Lower lobe of right lung (tissue), 2 donors: ENCODE measurements around the gene MATR3. TPM values are rescaled to one million over a fixed set of nuclear protein-coding genes. Genes with fewer than 3 reads are reported as not detected.
A peak's percentile ranks its signal among the peaks of the same experiment; 100 is the strongest.

ENCODE experiments used
- ATAC-seq, 2 donors: fragments of 200-7000 bp; cut with Tn5 transposase; one replicate each; pipeline ENCODE4 v1.9.1; 2020 to 2022; ENCODE audit warnings: mild to moderate bottlenecking in 2 of 2, moderate library complexity in 2 of 2
- DNase-seq: peaks from one replicate; pipeline ENCODE4 v3.0.0-alpha.2; 2020
- H3K27ac ChIP-seq: fragments of 200-600 bp; one replicate; pipeline ENCODE4 v1.8.0; 2022
- H3K27me3 ChIP-seq: fragments of 200-600 bp; one replicate; pipeline ENCODE4 v1.8.0; 2022; ENCODE audit warnings: low read depth
- H3K36me3 ChIP-seq: fragments of 200-600 bp; one replicate; pipeline ENCODE4 v1.8.0; 2022; ENCODE audit warnings: mild to moderate bottlenecking
- H3K4me1 ChIP-seq: fragments of 200-600 bp; one replicate; pipeline ENCODE4 v1.8.0; 2022
- H3K4me3 ChIP-seq: fragments of 200-600 bp; one replicate; pipeline ENCODE4 v1.8.0; 2022; ENCODE audit warnings: mild to moderate bottlenecking
- H3K9me3 ChIP-seq: fragments of 200-600 bp; one replicate; pipeline ENCODE4 v1.8.0; 2022
- CTCF ChIP-seq: fragments of 200-600 bp; IDR thresholded peaks from one replicate; pipeline ENCODE4 v1.8.0; 2022; ENCODE audit warnings: antibody characterized with exemption, mild to moderate bottlenecking
- intact Hi-C: fragments of 100-400 bp; cut with DNase I; formaldehyde crosslinking; loops from one replicate; pipeline ENCODE4 v1.11.0; 2022
- total RNA-seq: library from RNA; stranded (reverse); fragmentation: NEBNext Ultra II Directional; extraction: Animal tissue kit (Norgen Biotek cat#: 25700); gene quantifications from one replicate; pipeline ENCODE4 v1.2.1, GENCODE V29; 2021
- donor health status: DM: no; HTN: yes; CAD: no; lungs with severe emphysema.

The MATR3 gene
- total RNA-seq, 1 donor from 2014 or later = 176 TPM

GRCh38 chr5:139285651-139286392 lies 7.7 kb upstream of the MATR3 start:
- TF ChIP-seq CTCF = no peak
- intact Hi-C loops = no loop called here
- no peaks in the 10 kb centered on the region for H3K9me3 ChIP-seq
- H3K27ac ChIP-seq = no peak overlapping the region
- H3K27me3 ChIP-seq = no peaks in the 10 kb centered on the region
- no peak for ATAC-seq
- no peak for DNase-seq
- no peaks in the 10 kb centered on the region for H3K4me1 ChIP-seq
- peaks cover 25% of the 10 kb centered on the region for H3K36me3 ChIP-seq
- H3K4me3 ChIP-seq = no peak overlapping the region

GRCh38 chr5:139287890-139288635 lies 5.5 kb upstream of the MATR3 start:
- H3K4me3 ChIP-seq = no peak overlapping the region
- no peak overlapping the region for H3K27ac ChIP-seq
- no peak for DNase-seq
- no peak for TF ChIP-seq CTCF
- peaks cover 15% of the 10 kb centered on the region for H3K36me3 ChIP-seq
- intact Hi-C loops = no loop called here
- H3K9me3 ChIP-seq = no peaks in the 10 kb centered on the region
- H3K27me3 ChIP-seq = no peaks in the 10 kb centered on the region
- no peaks in the 10 kb centered on the region for H3K4me1 ChIP-seq
- ATAC-seq = peak in 1 of 2 donors; percentile 44

GRCh38 chr5:139291051-139291450 lies 2.5 kb upstream of the MATR3 start:
- H3K4me1 ChIP-seq = peaks cover 12% of the 10 kb centered on the region
- ATAC-seq (no peak), DNase-seq (no peak)
- H3K4me3 ChIP-seq = no peak overlapping the region
- H3K36me3 ChIP-seq = no peaks in the 10 kb centered on the region
- no peaks in the 10 kb centered on the region for H3K9me3 ChIP-seq
- intact Hi-C loops = no loop called here
- H3K27ac ChIP-seq = no peak overlapping the region
- no peak for TF ChIP-seq CTCF
- no peaks in the 10 kb centered on the region for H3K27me3 ChIP-seq

- Histone ChIP-seq H3K9me3 (no peaks in the 10 kb centered on the region), H3K4me3 (peak overlapping the region; percentile 90), H3K27ac (peak overlapping the region; percentile 100), H3K36me3 (no peaks in the 10 kb centered on the region), H3K4me1 (peaks cover 33% of the 10 kb centered on the region), H3K27me3 (no peaks in the 10 kb centered on the region)
- intact Hi-C loops = no loop called here
- no peak for TF ChIP-seq CTCF
- DNase-seq = no peak
- ATAC-seq = no peak
These were observed 386 bp upstream of the MATR3 start for GRCh38 chr5:139293202-139293506.

- peak overlapping the region; percentile 90 for H3K4me3 ChIP-seq
- peak overlapping the region; percentile 100 for H3K27ac ChIP-seq
- ATAC-seq (peak; percentile 69 to 71), DNase-seq (peak; percentile 76)
- no peaks in the 10 kb centered on the region for H3K9me3 ChIP-seq
- no peaks in the 10 kb centered on the region for H3K27me3 ChIP-seq
- intact Hi-C loops = no loop called here
- no peaks in the 10 kb centered on the region for H3K36me3 ChIP-seq
- TF ChIP-seq CTCF = peak; percentile 6
- H3K4me1 ChIP-seq = peaks cover 48% of the 10 kb centered on the region
These were observed 1.0 kb downstream of the MATR3 start for GRCh38 chr5:139294374-139295165.
